Stomach (tissue), 9 donors: Measurements from ENCODE around the gene RAB6B. TPM values are rescaled to one million over a fixed set of nuclear protein-coding genes. Genes with fewer than 3 reads are reported as not detected.

Experiments used
- DNase-seq, 2 donors: peaks; one replicate each; pipeline versions ENCODE4 v3.0.0 to v3.0.0-alpha.2; 2013 to 2019
- H3K27ac ChIP-seq, 5 donors: fragments of 200-600 bp in 4 of 5; sonication (generic) in 4 of 5; one replicate each; pipeline ENCODE4 v1.5.1; 2013 to 2019; ENCODE audit warnings: mild to moderate bottlenecking in 1 of 5, moderate library complexity in 1 of 5
- H3K27me3 ChIP-seq, 3 donors: fragments of 200-600 bp; sonication (generic); one replicate each; pipeline ENCODE4 v1.5.1; 2017 to 2019; ENCODE audit warnings: mixed run types in 1 of 3
- H3K36me3 ChIP-seq, 4 donors: fragments of 200-600 bp; sonication (generic); 1 replicate in 3 of 4; 2 replicates in 1 of 4; pipeline ENCODE4 v1.5.1; 2016 to 2019
- H3K4me1 ChIP-seq, 4 donors: fragments of 200-600 bp; sonication (generic); one replicate each; pipeline ENCODE4 v1.5.1; 2016 to 2019
- H3K4me3 ChIP-seq, 4 donors: fragments of 200-600 bp; sonication (generic) in 3 of 4; one replicate each; pipeline ENCODE4 v1.5.1; 2016 to 2019; ENCODE audit warnings: mild to moderate bottlenecking in 1 of 4
- H3K9me3 ChIP-seq, 4 donors: fragments of 200-600 bp; sonication (generic); one replicate each; pipeline ENCODE4 v1.5.1; 2016 to 2019
- EP300 ChIP-seq: sonication (generic); formaldehyde crosslinking; IDR thresholded peaks from one replicate; pipeline ENCODE4 v1.6.1; 2017; ENCODE audit warnings: antibody characterized with exemption
- POLR2A ChIP-seq, 4 donors: fragments of 450-650 bp; IDR thresholded peaks; one replicate each; pipeline ENCODE4 v1.6.1; 2016; ENCODE audit warnings: antibody characterized with exemption in 4 of 4, control low read depth in 2 of 4, mild to moderate bottlenecking in 1 of 4, moderate library complexity in 1 of 4
- POLR2AphosphoS5 ChIP-seq, 3 donors: sonication (generic); formaldehyde crosslinking; IDR thresholded peaks; one replicate each; pipeline ENCODE4 v1.6.1; 2016; ENCODE audit warnings: antibody characterized with exemption in 3 of 3
- WGBS, 5 donors: extraction: QIAGEN DNeasy Blood & Tissue Kit in 3 of 5; methylation state at CpG; one replicate each; pipeline versions ENCODE4 v1.1.5 to v1.1.7; 2013 to 2018; 5-methylcytosine and 5-hydroxymethylcytosine counted together
- intact Hi-C: fragments of 100-400 bp; cut with DNase I; formaldehyde crosslinking; loops from one replicate; pipeline ENCODE4 v1.15.1; 2023; ENCODE audit warnings: low total_unique reads
- polyA plus RNA-seq, 3 donors: library from polyadenylated mRNA; stranded (reverse); fragments of 200-250 nt; gene quantifications; one replicate each; pipeline ENCODE4 v1.2.3, GENCODE V29; 2013
- total RNA-seq, 5 donors: library from RNA; depleted of rRNA; stranded (reverse); fragments of >200 nt; gene quantifications; one replicate each; pipeline versions ENCODE4 v1.1.0 to v1.2.3, GENCODE V29; 2014 to 2016
- TF ChIP-seq, protein P1 (sequence below), 7 experiments: fragments of 450-650 bp in 4 of 7; fragments of 200-600 bp in 3 of 7; sonication (generic) in 3 of 7; IDR thresholded peaks; one replicate each; pipeline ENCODE4 v1.5.1; 2016 to 2019; ENCODE audit warnings: antibody characterized with exemption in 7 of 7, control low read depth in 2 of 7, mild to moderate bottlenecking in 1 of 7
- donor health status: healthy with polysubstance abuse.
- donor health status: Bipolar disorder and iron deficiency.
- donor health status: healthy.

Gene RAB6B
- total and polyA plus RNA-seq, 8 donors: 0.58 to 7.5 (median 1.9) TPM

DNA sequence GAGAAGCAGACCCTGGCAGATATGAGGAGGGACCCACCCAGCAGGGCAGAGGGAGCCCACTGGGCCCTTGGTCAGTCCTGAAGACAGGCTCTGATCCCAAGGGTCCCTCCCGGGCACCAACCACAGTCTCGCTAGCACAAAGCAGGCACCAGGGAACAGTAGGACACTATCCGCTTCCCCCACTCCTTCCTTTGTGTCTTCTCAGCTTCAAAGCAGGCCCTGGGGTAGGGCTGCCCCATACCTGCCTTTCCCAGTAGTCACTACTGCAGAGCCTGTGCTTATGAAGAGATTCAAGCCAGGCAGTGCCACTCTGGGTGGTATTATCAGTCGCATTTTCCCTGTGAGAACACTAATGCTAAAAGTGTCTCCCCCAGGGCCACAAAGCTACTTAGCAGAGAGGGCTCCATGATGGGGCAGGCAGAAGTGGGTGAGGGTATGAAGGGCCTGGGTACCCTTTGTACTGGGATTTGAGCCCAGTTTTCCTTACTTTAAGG is 57.3 kb downstream of the RAB6B start:
- no peaks in the 10 kb centered on the region for H3K9me3 ChIP-seq
- no peak for DNase-seq
- H3K27ac ChIP-seq: no peak overlapping the region
- TF ChIP-seq EP300 (no peak), POLR2AphosphoS5 (IDR thresholded peaks at IDR 0.05) (no peak), POLR2A (IDR thresholded peaks at IDR 0.05) (no peak)
- TF ChIP-seq, protein P1, sequence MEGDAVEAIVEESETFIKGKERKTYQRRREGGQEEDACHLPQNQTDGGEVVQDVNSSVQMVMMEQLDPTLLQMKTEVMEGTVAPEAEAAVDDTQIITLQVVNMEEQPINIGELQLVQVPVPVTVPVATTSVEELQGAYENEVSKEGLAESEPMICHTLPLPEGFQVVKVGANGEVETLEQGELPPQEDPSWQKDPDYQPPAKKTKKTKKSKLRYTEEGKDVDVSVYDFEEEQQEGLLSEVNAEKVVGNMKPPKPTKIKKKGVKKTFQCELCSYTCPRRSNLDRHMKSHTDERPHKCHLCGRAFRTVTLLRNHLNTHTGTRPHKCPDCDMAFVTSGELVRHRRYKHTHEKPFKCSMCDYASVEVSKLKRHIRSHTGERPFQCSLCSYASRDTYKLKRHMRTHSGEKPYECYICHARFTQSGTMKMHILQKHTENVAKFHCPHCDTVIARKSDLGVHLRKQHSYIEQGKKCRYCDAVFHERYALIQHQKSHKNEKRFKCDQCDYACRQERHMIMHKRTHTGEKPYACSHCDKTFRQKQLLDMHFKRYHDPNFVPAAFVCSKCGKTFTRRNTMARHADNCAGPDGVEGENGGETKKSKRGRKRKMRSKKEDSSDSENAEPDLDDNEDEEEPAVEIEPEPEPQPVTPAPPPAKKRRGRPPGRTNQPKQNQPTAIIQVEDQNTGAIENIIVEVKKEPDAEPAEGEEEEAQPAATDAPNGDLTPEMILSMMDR (IDR thresholded peaks at IDR 0.05): no peak
- H3K4me1 ChIP-seq: no peaks in the 10 kb centered on the region
- H3K27me3 ChIP-seq: no peaks in the 10 kb centered on the region
- peaks cover 0 to 33% (median 11%) of the 10 kb centered on the region in 4 donors for H3K36me3 ChIP-seq
- no peak overlapping the region for H3K4me3 ChIP-seq
- 84 to 100% (median 96%) methylated on average over 4 of the region's 4 CpGs for WGBS, 5 donors
- intact Hi-C loops: no loop called here

- Histone ChIP-seq H3K36me3 (peaks cover 0 to 33% (median 11%) of the 10 kb centered on the region in 4 donors), H3K27me3 (no peaks in the 10 kb centered on the region), H3K4me1 (no peaks in the 10 kb centered on the region), H3K27ac (no peak overlapping the region), H3K4me3 (no peak overlapping the region), H3K9me3 (no peaks in the 10 kb centered on the region)
- intact Hi-C loops: no loop called here
- WGBS, 5 donors: 88 to 92% (median 90%) methylated on average over 15 to 22 of the region's 22 CpGs
- TF ChIP-seq, protein P1 (IDR thresholded peaks at IDR 0.05): no peak
- no peak for TF ChIP-seq EP300
- no peak for TF ChIP-seq POLR2AphosphoS5 (IDR thresholded peaks at IDR 0.05)
- no peak for TF ChIP-seq POLR2A (IDR thresholded peaks at IDR 0.05)
- no peak for DNase-seq
These were observed 58.0 kb downstream of the RAB6B start for GRCh38 chr3:133837487-133838295.

DNA sequence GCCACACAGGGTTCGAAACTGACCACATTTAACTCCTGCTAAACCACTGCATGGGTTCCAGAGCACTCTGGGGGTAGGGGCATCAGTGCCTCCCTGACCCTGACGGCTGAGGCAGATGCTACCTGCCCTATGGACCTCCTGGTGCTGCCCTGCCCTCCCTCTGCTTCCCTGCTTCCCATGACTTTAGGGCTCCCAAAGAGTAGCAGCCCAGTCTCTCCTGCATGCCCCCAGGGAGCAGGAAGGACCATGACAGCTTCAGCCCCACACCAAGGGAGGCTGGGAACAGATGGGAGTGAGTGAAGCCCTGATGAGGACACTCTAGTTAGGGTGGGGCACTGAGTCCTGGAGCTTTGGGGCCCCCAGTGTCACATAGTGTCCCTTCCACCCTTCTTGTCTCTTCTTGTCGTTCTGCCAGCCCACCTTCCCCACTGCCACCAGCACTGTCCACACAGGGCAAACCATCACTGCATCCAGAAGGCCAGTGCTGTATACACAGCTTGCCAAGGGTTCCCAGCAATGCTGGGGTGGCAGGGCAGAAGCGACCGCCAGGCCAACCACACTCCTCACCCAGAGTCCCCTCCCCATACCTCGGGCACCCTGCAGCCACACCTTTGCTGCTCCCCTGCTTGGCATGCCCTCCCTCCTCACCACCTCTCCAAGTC is 59.1 kb downstream of the RAB6B start:
- Histone ChIP-seq H3K4me3 (no peak overlapping the region), H3K27me3 (no peaks in the 10 kb centered on the region), H3K27ac (no peak overlapping the region), H3K4me1 (no peaks in the 10 kb centered on the region), H3K36me3 (peaks cover 0 to 33% (median 11%) of the 10 kb centered on the region in 4 donors), H3K9me3 (no peaks in the 10 kb centered on the region)
- no peak for TF ChIP-seq EP300
- no peak for TF ChIP-seq POLR2AphosphoS5 (IDR thresholded peaks at IDR 0.05)
- TF ChIP-seq, protein P1 (IDR thresholded peaks at IDR 0.05): no peak
- TF ChIP-seq POLR2A (IDR thresholded peaks at IDR 0.05): no peak
- WGBS, 5 donors: 71 to 85% (median 79%) methylated on average over 6 of the region's 6 CpGs
- DNase-seq: no peak
- intact Hi-C loops: no loop called here

- peaks cover 0 to 33% (median 11%) of the 10 kb centered on the region in 4 donors for H3K36me3 ChIP-seq
- no peaks in the 10 kb centered on the region for H3K9me3 ChIP-seq
- H3K4me3 ChIP-seq: no peak overlapping the region
- no peak for DNase-seq
- no peak overlapping the region for H3K27ac ChIP-seq
- no peaks in the 10 kb centered on the region for H3K4me1 ChIP-seq
- H3K27me3 ChIP-seq: no peaks in the 10 kb centered on the region
- TF ChIP-seq, protein P1 (IDR thresholded peaks at IDR 0.05): no peak
- TF ChIP-seq POLR2A (IDR thresholded peaks at IDR 0.05) (no peak), EP300 (no peak), POLR2AphosphoS5 (IDR thresholded peaks at IDR 0.05) (no peak)
- intact Hi-C loops: no loop called here
- WGBS, 5 donors: 75 to 90% (median 84%) methylated on average over 3 to 4 of the region's 4 CpGs
These were observed 59.7 kb downstream of the RAB6B start for GRCh38 chr3:133835961-133836360.
